ENCODE results near the gene RIMS4. TPM values are rescaled to one million over a fixed set of nuclear protein-coding genes. Genes with fewer than 3 reads are reported as not detected.

The RIMS4 gene
- total RNA-seq, 1 donor from 2014 or later, result not detected

DNA sequence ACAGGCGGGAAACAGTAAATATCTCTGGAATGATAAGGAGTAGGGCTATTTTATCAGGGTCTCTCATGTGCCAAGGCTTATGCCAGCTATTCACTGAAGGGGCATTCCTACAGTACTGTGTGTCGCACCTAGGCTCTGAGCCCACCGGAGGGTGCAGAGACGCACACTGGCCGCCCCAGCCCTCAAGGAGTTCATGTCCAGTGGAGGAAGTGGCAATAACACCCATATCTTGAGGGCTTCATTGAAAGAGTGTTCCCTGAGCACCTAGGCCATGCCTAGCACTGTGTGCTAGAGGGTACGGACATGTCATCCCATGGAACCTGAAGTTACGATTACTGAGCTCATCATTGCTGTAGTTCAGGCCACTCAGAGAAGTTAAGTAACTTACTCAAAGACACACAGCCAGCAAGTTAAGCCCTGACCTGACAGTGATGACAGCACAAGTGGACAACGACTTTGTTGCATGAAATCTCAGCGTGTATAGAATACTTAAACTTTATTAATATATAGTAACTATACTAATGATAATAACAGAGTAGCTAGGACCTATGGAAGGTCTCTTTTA, 86.5 kb downstream of the RIMS4 start:
- Mint-ChIP-seq H3K36me3 (ENCODE audit: low read depth) (no peaks in the 10 kb centered on the region), H3K27ac (no peak overlapping the region), H3K4me3 (no peak overlapping the region), H3K9me3 (no peaks in the 10 kb centered on the region), H3K27me3 (ENCODE audit: insufficient read depth) (no peaks in the 10 kb centered on the region), H3K4me1 (ENCODE audit: low read depth) (peaks cover 5% of the 10 kb centered on the region)
- intact Hi-C loops (cut with micrococcal nuclease), result no loop called here
- no peak for DNase-seq (ENCODE audit: low spot score)

DNA sequence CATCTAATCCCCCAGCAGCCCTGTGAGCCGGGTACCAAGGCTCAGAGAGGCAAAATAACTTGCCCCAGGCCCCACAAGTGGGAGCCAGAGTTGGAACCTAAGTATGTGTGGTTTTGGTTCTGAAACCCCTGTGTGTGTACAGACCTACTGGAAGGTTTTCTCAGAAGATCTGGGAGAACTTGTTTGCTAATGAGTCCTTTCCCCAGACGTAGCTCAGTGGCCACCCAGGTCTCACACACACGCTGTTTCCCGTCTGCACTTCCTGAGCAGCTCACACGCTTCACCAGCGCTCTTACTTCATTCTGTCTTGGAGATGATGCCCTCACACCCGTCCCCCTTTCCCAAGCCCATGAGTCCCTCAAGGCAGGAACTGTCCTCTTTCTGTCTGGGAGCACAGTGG, 87.0 kb downstream of the RIMS4 start:
- H3K4me1 Mint-ChIP-seq (ENCODE audit: low read depth), result peaks cover 5% of the 10 kb centered on the region
- intact Hi-C loops (cut with micrococcal nuclease), result no loop called here
- no peak overlapping the region for H3K4me3 Mint-ChIP-seq
- no peaks in the 10 kb centered on the region for H3K27me3 Mint-ChIP-seq (ENCODE audit: insufficient read depth)
- no peak for DNase-seq (ENCODE audit: low spot score)
- no peaks in the 10 kb centered on the region for H3K9me3 Mint-ChIP-seq
- H3K36me3 Mint-ChIP-seq (ENCODE audit: low read depth), result no peaks in the 10 kb centered on the region
- no peak overlapping the region for H3K27ac Mint-ChIP-seq

DNA sequence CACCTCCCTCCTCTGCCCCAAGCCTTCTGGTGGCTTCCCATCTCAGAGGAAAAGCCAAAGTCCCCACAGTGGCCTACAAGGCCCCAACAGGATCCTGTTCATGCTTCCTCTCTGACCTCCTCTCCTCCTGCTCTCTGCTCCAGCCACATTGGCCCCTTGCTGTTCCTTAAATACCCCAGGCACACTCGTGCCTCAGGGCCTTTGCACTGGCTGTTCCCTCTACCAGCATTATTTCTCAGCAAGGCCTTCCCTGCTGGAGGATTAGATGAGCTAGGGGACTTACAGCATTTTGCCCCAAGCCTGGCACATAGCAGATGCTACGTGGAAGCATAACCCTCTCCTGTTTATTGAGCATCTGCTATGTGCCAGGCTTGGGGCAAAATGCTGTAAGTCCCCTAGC, 87.4 kb downstream of the RIMS4 start:
- no peak overlapping the region for H3K27ac Mint-ChIP-seq
- no peak overlapping the region for H3K4me3 Mint-ChIP-seq
- no peaks in the 10 kb centered on the region for H3K9me3 Mint-ChIP-seq
- peaks cover 5% of the 10 kb centered on the region for H3K4me1 Mint-ChIP-seq (ENCODE audit: low read depth)
- H3K36me3 Mint-ChIP-seq (ENCODE audit: low read depth), result no peaks in the 10 kb centered on the region
- intact Hi-C loops (cut with micrococcal nuclease), result no loop called here
- H3K27me3 Mint-ChIP-seq (ENCODE audit: insufficient read depth), result no peaks in the 10 kb centered on the region
- DNase-seq (ENCODE audit: low spot score), result no peak

DNA sequence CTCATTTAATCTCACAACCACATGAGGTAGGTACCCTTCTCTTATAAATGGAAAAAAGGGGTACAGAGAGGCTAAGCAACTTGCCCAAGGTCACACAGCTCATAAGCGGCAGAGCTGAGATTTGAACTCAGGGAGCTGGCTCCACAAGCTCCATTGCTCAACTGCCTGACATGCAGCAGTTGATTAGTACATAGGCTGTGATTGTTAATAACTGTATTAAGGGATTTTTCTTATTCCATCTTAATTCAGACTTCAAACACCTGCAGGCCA, 88.6 kb downstream of the RIMS4 start:
- Mint-ChIP-seq H3K9me3 (no peaks in the 10 kb centered on the region), H3K36me3 (ENCODE audit: low read depth) (no peaks in the 10 kb centered on the region)
- DNase-seq (ENCODE audit: low spot score), result no peak

DNA sequence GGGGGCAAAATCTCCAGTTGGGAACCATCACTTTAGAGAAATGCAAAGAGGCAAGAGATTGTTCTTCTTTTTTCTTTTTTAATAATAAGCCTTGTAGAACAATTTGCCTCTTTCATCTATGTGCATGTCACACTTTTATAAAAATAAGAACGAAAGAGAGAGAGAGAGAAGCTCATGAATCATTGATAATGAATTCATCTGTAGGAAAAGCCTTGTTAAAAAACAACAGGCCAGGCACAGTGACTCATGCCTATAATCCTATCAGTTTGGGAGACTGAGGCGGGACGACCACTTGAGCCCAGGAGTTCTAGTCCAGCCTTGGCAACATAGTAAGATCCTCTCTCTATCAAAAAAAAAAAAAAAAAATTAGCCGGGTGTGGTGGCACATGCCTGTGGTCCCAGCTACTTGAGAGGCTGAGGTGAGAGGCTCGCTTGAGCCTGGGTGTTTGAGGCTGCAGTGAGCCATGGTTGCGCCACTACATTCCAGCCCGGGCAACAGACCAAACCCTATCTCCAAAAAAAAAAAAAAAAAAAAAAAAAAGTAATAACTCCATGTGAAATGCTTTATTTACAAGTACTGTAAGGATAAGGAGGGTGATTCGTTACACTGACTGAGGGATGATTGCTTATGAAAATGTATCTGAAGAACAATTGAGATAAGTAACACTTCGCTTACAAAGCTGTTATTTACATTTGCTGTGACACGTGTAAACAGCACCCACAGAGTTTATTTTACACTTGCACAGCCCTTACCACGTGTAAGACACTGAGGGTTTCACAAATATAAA, 89.2 kb downstream of the RIMS4 start:
- Mint-ChIP-seq H3K27me3 (ENCODE audit: insufficient read depth) (no peaks in the 10 kb centered on the region), H3K36me3 (ENCODE audit: low read depth) (no peaks in the 10 kb centered on the region), H3K4me3 (no peak overlapping the region), H3K4me1 (ENCODE audit: low read depth) (peaks cover 5% of the 10 kb centered on the region), H3K27ac (no peak overlapping the region), H3K9me3 (no peaks in the 10 kb centered on the region)
- intact Hi-C loops (cut with micrococcal nuclease), result no loop called here
- DNase-seq (ENCODE audit: low spot score), result no peak

More for the DNA sequence above, 88.6 kb downstream of the RIMS4 start:
- H3K27ac Mint-ChIP-seq, result no peak overlapping the region
- no peak overlapping the region for H3K4me3 Mint-ChIP-seq
- intact Hi-C loops (cut with micrococcal nuclease), result no loop called here
- no peaks in the 10 kb centered on the region for H3K27me3 Mint-ChIP-seq (ENCODE audit: insufficient read depth)
- peaks cover 5% of the 10 kb centered on the region for H3K4me1 Mint-ChIP-seq (ENCODE audit: low read depth)

DNA sequence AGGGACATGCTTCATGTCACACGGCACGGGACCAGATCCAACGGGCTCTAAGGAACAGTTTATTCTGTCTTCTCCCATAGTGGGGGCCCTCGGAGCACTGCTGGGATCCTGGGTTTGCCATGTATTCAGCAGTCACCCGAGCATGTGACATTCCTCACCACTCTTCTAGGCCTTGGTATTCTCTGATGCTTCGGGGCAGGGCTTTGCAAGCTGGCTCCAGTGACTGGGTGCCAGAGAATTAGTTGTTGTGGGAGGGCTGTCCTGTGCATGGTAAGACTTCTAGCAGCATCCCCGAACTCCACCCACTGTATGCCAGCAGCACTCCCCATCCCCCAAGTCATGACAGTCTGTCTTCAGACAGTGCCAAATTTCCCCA, 89.7 kb downstream of the RIMS4 start:
- Mint-ChIP-seq H3K27ac (no peak overlapping the region), H3K27me3 (ENCODE audit: insufficient read depth) (no peaks in the 10 kb centered on the region), H3K4me3 (no peak overlapping the region), H3K4me1 (ENCODE audit: low read depth) (peaks cover 5% of the 10 kb centered on the region), H3K9me3 (no peaks in the 10 kb centered on the region), H3K36me3 (ENCODE audit: low read depth) (no peaks in the 10 kb centered on the region)
- DNase-seq (ENCODE audit: low spot score), result no peak
- intact Hi-C loops (cut with micrococcal nuclease), result no loop called here

DNA sequence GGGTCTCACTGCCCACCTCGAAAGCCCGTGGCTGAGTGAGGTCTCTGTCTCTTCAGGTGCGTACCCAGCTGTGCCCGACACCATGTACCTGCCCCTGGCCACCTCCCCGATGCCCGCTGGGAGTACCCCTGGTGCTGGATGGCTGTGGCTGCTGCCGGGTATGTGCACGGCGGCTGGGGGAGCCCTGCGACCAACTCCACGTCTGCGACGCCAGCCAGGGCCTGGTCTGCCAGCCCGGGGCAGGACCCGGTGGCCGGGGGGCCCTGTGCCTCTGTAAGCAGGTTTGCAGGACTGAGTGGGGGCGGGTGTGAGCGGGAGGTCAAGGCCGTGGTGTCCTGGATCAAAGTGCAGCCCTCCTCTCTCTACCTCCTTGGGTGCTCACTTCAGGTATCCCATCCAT, 90.5 kb downstream of the RIMS4 start:
- Mint-ChIP-seq H3K4me3 (no peak overlapping the region), H3K36me3 (ENCODE audit: low read depth) (no peaks in the 10 kb centered on the region), H3K9me3 (no peaks in the 10 kb centered on the region), H3K27me3 (ENCODE audit: insufficient read depth) (no peaks in the 10 kb centered on the region), H3K27ac (no peak overlapping the region), H3K4me1 (ENCODE audit: low read depth) (peaks cover 5% of the 10 kb centered on the region)
- intact Hi-C loops (cut with micrococcal nuclease), result no loop called here
- no peak for DNase-seq (ENCODE audit: low spot score)

DNA sequence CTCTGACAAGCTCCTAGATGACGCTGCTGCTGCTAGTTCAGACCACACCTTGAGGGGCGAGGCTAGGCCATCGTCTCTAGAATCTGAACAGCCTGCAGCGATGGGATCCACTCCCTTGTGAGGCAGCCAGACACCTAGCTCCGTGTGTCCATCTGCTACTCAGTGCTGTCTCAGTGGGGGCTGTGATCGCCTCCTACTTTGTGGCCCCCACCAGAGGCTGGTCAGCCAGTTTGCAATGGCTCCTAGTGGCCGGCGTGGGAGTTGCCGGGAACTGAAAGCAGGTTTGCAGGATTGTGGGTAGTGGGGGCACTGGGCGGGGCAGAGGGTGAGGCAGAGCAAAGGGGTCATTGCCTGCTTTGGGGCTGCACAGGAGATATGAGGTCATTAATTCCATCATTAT, 92.4 kb downstream of the RIMS4 start:
- H3K4me3 Mint-ChIP-seq, result no peak overlapping the region
- intact Hi-C loops (cut with micrococcal nuclease), result no loop called here
- no peaks in the 10 kb centered on the region for H3K27me3 Mint-ChIP-seq (ENCODE audit: insufficient read depth)
- H3K27ac Mint-ChIP-seq, result no peak overlapping the region
- no peaks in the 10 kb centered on the region for H3K36me3 Mint-ChIP-seq (ENCODE audit: low read depth)
- no peak for DNase-seq (ENCODE audit: low spot score)
- H3K4me1 Mint-ChIP-seq (ENCODE audit: low read depth), result no peaks in the 10 kb centered on the region
- no peaks in the 10 kb centered on the region for H3K9me3 Mint-ChIP-seq

DNA sequence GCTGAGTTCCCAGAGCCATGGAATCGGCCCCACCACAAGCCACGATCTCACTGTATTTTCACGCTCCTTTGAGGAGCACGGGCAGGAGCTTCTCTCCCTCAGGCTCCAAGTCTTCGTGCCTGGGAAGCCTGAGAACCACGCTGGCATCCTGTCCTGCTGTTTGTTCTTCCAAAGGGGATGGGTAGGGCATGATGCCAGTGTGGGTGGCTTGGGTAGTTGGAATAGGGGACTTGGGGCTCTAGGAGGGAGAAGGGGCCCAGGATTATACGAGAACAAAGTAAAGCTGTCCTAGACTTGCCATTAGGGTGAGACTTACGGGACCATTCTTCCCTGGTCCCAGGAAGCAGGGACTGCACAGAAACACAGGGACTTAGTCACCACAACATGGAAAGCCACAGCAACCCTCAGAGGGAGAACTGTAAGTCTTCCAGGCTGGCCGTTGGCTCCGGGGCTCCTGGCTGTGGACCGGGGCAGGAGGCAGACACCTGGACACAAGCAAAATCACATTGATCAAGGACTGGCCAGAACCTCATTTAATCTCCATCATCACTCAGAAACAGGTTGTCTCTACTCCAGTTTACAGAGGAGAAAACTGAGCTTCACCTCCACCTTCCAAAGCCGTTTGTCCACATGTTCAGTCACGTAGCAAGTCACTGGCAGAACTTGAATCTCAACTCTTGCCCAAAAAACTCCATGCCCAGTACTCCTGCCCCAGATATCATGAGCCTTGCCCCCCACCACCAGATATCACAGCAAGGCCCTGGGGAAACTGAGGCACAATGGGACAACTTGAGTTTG, 93.8 kb downstream of the RIMS4 start:
- intact Hi-C loops (cut with micrococcal nuclease), result no loop called here
- Mint-ChIP-seq H3K9me3 (no peaks in the 10 kb centered on the region), H3K27me3 (ENCODE audit: insufficient read depth) (no peaks in the 10 kb centered on the region), H3K27ac (no peak overlapping the region), H3K4me3 (no peak overlapping the region), H3K36me3 (ENCODE audit: low read depth) (no peaks in the 10 kb centered on the region), H3K4me1 (ENCODE audit: low read depth) (no peaks in the 10 kb centered on the region)
- no peak for DNase-seq (ENCODE audit: low spot score)

DNA sequence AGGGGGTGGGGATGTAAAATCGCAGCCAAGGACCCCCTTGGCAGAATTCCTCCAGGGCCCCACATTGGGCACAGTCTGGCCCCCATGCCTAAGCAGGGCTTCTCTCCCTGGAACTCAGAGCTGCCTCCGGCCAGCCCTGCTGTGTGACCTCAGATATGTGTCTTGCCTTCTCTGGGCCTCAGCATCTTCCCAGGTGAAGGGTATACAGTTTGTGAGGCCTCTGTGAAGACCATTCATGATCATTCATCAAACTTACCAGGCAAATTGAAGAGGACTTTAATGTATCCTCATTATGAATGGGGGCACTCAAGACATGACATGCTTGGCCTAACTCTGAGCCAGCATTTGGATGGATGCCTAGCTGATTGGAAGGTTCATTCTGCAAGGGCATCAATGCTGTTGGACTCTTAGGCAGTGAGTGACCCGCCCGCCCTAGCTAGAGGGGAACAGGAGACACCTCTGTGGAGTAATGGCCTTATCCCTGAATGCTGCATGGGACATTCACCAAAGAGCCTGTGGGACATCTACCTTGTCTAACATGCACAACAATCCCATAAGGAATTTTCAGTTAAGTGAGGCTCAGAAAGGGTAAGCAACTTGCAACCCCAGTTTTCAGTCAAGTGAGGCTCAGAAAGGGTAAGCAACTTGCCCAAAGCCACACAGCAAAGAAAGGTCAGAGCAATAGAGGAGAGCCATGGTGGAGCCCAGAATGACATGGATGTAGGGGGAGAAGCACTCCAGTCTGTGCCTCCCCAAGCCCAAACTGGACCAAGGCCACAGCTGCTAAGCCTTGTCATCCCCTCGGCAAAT, 94.6 kb downstream of the RIMS4 start:
- intact Hi-C loops (cut with micrococcal nuclease), result no loop called here
- H3K9me3 Mint-ChIP-seq, result no peaks in the 10 kb centered on the region
- DNase-seq (ENCODE audit: low spot score), result no peak
- H3K27me3 Mint-ChIP-seq (ENCODE audit: insufficient read depth), result no peaks in the 10 kb centered on the region
- no peak overlapping the region for H3K4me3 Mint-ChIP-seq
- no peak overlapping the region for H3K27ac Mint-ChIP-seq
- H3K4me1 Mint-ChIP-seq (ENCODE audit: low read depth), result no peaks in the 10 kb centered on the region
- no peaks in the 10 kb centered on the region for H3K36me3 Mint-ChIP-seq (ENCODE audit: low read depth)

DNA sequence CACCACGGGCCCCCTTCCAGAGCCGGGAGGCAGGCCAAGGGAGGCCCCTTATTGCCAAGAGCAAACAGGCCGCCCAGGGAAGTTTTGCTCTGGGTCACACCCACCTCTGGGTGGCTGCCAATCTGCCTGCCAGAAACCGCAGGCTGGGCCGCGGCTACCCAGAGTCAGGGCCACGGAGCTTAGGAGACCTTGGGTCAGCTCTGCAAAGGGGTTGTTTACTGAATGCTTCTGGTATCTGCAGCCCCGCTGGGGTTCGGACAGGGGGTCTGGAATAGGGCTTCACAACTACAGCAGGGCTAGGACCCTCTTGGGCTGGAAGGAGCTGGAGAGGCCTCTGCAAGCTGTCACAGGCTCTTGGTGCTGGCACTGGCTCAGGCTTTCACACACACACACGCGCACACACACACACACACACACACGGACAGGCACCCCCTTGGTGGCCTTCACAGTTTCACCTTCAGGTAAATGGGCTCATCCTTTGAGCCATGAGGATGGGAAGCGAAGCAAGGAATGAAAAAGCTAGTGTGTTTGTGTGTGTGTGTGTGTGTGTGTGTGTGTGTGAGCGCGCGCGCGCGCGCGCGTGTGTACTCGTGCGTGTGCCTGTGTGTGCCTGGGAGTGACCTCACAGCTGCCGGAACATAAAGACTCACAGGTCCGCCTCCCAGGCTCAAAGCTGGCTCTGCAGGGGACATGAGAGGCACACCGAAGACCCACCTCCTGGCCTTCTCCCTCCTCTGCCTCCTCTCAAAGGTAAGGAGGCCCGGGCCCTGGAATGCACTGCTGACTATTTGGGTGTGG, 95.4 kb downstream of the RIMS4 start, which contains the start of gene CCN5:
TSS of gene CCN5 (plus strand) at position 669 of the 798 bp plus-strand sequence. CDS start at position 691, 22 bp downstream.
- no peaks in the 10 kb centered on the region for H3K4me1 Mint-ChIP-seq (ENCODE audit: low read depth)
- H3K36me3 Mint-ChIP-seq (ENCODE audit: low read depth), result no peaks in the 10 kb centered on the region
- intact Hi-C loops (cut with micrococcal nuclease), result no loop called here
- no peaks in the 10 kb centered on the region for H3K27me3 Mint-ChIP-seq (ENCODE audit: insufficient read depth)
- DNase-seq (ENCODE audit: low spot score), result no peak
- no peaks in the 10 kb centered on the region for H3K9me3 Mint-ChIP-seq
- no peak within 1 kb of the TSS for H3K27ac Mint-ChIP-seq
- no peak within 1 kb of the TSS for H3K4me3 Mint-ChIP-seq

DNA sequence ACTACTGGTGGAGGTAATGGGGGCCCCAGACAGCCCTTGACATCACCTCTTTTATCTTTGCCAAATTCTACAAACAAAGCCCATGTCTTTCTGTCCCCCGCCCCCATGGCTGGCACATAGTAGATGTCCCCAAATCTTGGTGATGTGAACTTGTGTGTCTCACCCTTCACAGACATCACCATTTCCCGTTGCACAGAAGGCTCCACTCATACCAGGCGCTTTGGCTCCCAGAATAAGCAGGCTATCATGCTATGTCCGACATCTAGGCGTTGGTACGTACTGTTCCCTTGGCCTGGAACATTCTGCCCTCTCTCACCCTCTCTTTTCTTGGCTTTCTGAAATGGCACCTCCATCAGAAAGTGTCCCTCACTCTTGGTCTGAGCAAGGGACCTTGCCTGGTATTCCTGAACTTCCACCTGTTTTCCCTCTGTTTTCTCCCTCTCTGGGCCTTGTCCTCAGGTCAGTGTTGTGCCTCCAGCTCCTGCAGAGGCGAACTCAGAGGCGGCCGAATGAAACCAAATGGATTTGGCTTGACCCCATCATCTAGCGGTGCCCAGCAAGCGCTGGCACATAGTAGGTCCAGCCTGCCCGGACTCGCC, 96.1 kb downstream of the RIMS4 start:
- no peaks in the 10 kb centered on the region for H3K9me3 Mint-ChIP-seq
- no peaks in the 10 kb centered on the region for H3K27me3 Mint-ChIP-seq (ENCODE audit: insufficient read depth)
- H3K27ac Mint-ChIP-seq, result no peak overlapping the region
- H3K4me1 Mint-ChIP-seq (ENCODE audit: low read depth), result no peaks in the 10 kb centered on the region
- H3K36me3 Mint-ChIP-seq (ENCODE audit: low read depth), result no peaks in the 10 kb centered on the region
- intact Hi-C loops (cut with micrococcal nuclease), result no loop called here
- H3K4me3 Mint-ChIP-seq, result no peak overlapping the region
- no peak for DNase-seq (ENCODE audit: low spot score)
